Activated CD8-positive, alpha-beta T cell treated with anti-CD3 and anti-CD28 coated beads for 36 hours (primary cell): ENCODE results near the gene CKS1B. TPM values are rescaled to one million over a fixed set of nuclear protein-coding genes. Genes with fewer than 3 reads are reported as not detected.

Experiments
- ATAC-seq: fragments of 200-7000 bp; cut with Tn5 transposase; one replicate; pipeline ENCODE4 v1.10.0; 2021; ENCODE audit warnings: mild to moderate bottlenecking, moderate library complexity
- CTCF ChIA-PET: fragments of 350-600 bp; sonication (Branson Sonifier 250); formaldehyde crosslinking; loops from one replicate; lab custom pipeline; 2021; ENCODE audit warnings: antibody characterized with exemption; lab: Charles Lee
- POLR2A ChIA-PET: fragments of 350-600 bp; sonication (Branson Sonifier 250); formaldehyde crosslinking; loops from one replicate; lab custom pipeline; 2021; ENCODE audit warnings: antibody characterized with exemption; lab: Charles Lee
- DNase-seq: peaks from one replicate; pipeline ENCODE4 v3.0.0-alpha.2; 2020
- H3K27ac Mint-ChIP-seq: one replicate; pipeline ENCODE4 v1.8.0; 2021; ENCODE audit warnings: mild to moderate bottlenecking, mixed read lengths
- H3K27me3 Mint-ChIP-seq: one replicate; pipeline ENCODE4 v1.8.0; 2021; ENCODE audit warnings: mixed read lengths
- H3K36me3 Mint-ChIP-seq: one replicate; pipeline ENCODE4 v1.8.0; 2021; ENCODE audit warnings: low read depth, mixed read lengths
- H3K4me1 Mint-ChIP-seq: one replicate; pipeline ENCODE4 v1.8.0; 2021; ENCODE audit warnings: low read depth, mixed read lengths
- H3K4me3 Mint-ChIP-seq: one replicate; pipeline ENCODE4 v1.8.0; 2021; ENCODE audit warnings: mild to moderate bottlenecking, moderate library complexity, mixed read lengths
- H3K9me3 Mint-ChIP-seq: one replicate; pipeline ENCODE4 v1.8.0; 2021; ENCODE audit warnings: mixed read lengths
- intact Hi-C: fragments of 100-400 bp; cut with micrococcal nuclease; formaldehyde crosslinking; loops from one replicate; pipeline ENCODE4 v1.10.0; 2022
- total RNA-seq, 2 experiments: library from RNA; stranded (reverse); gene quantifications; one replicate each; pipeline ENCODE4 v1.2.3, GENCODE V29; 2021
- TF ChIP-seq, protein P1 (sequence below): fragments of 200-600 bp; IDR thresholded peaks from one replicate; pipeline ENCODE4 v1.8.0; 2022; ENCODE audit warnings: antibody characterized with exemption, mild to moderate bottlenecking

Gene CKS1B
- total RNA-seq, 2 experiments from 2014 or later, result 172 to 173 TPM

DNA sequence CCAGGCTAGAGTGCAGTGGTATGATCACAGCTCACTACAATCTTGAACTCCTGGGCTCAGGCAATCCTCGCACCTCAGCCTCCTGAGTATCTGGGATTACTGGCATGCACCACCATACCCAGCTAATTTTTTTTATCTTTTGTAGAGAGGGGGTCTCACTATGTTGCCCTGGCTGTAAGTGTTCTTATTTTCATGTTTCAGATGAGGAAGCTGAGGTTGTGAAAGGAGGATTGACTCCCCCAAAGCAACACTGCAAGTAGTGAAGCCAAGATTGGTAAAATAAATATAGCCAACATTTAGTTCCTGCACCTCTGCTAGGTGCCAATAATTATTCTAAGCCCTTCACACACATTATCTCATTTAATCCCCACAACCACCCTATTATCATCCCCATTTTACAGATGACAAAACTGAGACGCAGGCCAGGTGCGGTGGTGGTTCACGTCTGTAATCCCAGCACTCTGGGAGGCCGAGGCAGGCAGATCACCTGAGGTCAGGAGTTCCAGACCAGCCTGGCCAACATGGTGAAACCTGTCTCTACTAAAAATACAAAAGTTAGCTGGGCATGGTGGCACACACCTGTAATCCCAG is 40.0 kb upstream of the CKS1B start:
- Mint-ChIP-seq H3K4me3 (no peak overlapping the region), H3K27me3 (no peaks in the 10 kb centered on the region), H3K4me1 (peaks cover 31% of the 10 kb centered on the region), H3K36me3 (peaks cover 9% of the 10 kb centered on the region), H3K9me3 (no peaks in the 10 kb centered on the region), H3K27ac (no peak overlapping the region)
- ChIA-PET POLR2A (interaction anchor here (0.5 kb wide), 1 partner anchor 201 kb away, joined by 3 read pairs; no protein-coding TSS in a partner anchor), CTCF (interaction anchor here (0.6 to 1.8 kb wide), 3 partner anchors 10 to 89 kb away, joined by 3 to 4 read pairs (median 3); no protein-coding TSS in a partner anchor)
- ATAC-seq (no peak), DNase-seq (no peak)
- intact Hi-C loops, result no loop called here
- TF ChIP-seq, protein P1, sequence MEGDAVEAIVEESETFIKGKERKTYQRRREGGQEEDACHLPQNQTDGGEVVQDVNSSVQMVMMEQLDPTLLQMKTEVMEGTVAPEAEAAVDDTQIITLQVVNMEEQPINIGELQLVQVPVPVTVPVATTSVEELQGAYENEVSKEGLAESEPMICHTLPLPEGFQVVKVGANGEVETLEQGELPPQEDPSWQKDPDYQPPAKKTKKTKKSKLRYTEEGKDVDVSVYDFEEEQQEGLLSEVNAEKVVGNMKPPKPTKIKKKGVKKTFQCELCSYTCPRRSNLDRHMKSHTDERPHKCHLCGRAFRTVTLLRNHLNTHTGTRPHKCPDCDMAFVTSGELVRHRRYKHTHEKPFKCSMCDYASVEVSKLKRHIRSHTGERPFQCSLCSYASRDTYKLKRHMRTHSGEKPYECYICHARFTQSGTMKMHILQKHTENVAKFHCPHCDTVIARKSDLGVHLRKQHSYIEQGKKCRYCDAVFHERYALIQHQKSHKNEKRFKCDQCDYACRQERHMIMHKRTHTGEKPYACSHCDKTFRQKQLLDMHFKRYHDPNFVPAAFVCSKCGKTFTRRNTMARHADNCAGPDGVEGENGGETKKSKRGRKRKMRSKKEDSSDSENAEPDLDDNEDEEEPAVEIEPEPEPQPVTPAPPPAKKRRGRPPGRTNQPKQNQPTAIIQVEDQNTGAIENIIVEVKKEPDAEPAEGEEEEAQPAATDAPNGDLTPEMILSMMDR, result no peak

- no peaks in the 10 kb centered on the region for H3K27me3 Mint-ChIP-seq
- no peaks in the 10 kb centered on the region for H3K9me3 Mint-ChIP-seq
- CTCF ChIA-PET, result interaction anchor here (0.6 to 5.8 kb wide), 22 partner anchors 9 to 376 kb away, joined by 3 to 49 read pairs (median 4); partner anchors contain the start of genes ADAM15, CHRNB2, KRTCAP2 and PBXIP1
- H3K36me3 Mint-ChIP-seq, result peaks cover 4% of the 10 kb centered on the region
- POLR2A ChIA-PET, result interaction anchor here (0.7 to 2.2 kb wide), 20 partner anchors 9 to 455 kb away, joined by 3 to 8 read pairs (median 4); partner anchors contain the start of genes FLAD1, PBXIP1 and PYGO2
- H3K4me1 Mint-ChIP-seq, result peaks cover 42% of the 10 kb centered on the region
- ATAC-seq, result no peak
- peak overlapping the region; percentile 88 for H3K4me3 Mint-ChIP-seq
- intact Hi-C loops, result no loop called here
- TF ChIP-seq, protein P1, result no peak
- DNase-seq, result no peak
- peak overlapping the region; percentile 98 for H3K27ac Mint-ChIP-seq
Measured at GRCh38 chr1:154935749-154936554, 38.5 kb upstream of the CKS1B start.

DNA sequence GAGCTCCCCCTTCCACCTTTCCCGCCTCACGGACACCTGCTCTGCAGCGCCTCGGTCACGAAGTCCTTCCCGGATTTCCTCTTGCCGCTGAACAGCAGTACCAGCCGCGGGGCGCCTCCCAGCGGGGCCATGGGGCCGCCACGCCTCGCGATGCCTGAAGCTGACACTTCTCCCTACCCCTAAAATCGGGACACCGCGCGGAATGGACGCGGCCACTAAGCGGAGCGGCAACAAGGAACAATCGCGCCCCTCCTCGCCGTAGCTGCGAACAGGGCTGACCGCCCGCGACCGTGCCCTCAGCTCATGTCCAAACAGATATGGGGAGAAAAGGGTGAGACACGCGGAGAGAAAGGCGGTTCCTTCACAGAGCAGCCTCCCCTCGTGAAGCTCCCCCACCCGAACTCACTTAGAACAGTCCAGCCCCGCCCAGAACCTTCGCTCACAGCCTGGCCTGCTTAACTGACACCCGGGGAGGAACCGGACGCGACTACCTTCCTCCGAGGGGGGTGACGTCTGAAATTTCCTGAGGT is 37.9 kb upstream of the CKS1B start, which contains the start of gene PMVK:
Gene PMVK, minus strand, starts transcription at position 165 of the 530 bp plus-strand sequence. Its CDS starts 34 bp downstream, at position 131.
- peak within 1 kb of the TSS; percentile 88 for H3K4me3 Mint-ChIP-seq
- POLR2A ChIA-PET, result interaction anchor here (0.7 to 2.2 kb wide), 21 partner anchors 8 to 456 kb away, joined by 3 to 8 read pairs (median 4); partner anchors contain the start of genes FLAD1, PBXIP1 and PYGO2

GRCh38 chr1:154937085-154937987 is 37.1 kb upstream of the CKS1B start:
- ATAC-seq (peak; percentile 80), DNase-seq (peak; percentile 94)
- TF ChIP-seq, protein P1, result no peak
- Mint-ChIP-seq H3K27me3 (no peaks in the 10 kb centered on the region), H3K4me1 (peaks cover 55% of the 10 kb centered on the region), H3K4me3 (peak overlapping the region; percentile 88), H3K27ac (peak overlapping the region; percentile 98), H3K36me3 (peaks cover 4% of the 10 kb centered on the region), H3K9me3 (no peaks in the 10 kb centered on the region)
- ChIA-PET POLR2A (interaction anchor here (1.0 to 2.2 kb wide), 14 partner anchors 8 to 456 kb away, joined by 3 to 8 read pairs (median 4); partner anchors contain the start of genes FLAD1, PBXIP1 and PYGO2), CTCF (interaction anchor here (0.8 to 5.8 kb wide), 18 partner anchors 16 to 378 kb away, joined by 3 to 49 read pairs (median 4); partner anchors contain the start of genes ADAM15, PBXIP1, PYGO2 and SHC1)
- intact Hi-C loops, result no loop called here

More for the DNA sequence above, 37.9 kb upstream of the CKS1B start, which contains the start of gene PMVK:
- TF ChIP-seq, protein P1, result no peak
- ATAC-seq, result peak; percentile 90
- intact Hi-C loops, result no loop called here
- Mint-ChIP-seq H3K27me3 (no peaks in the 10 kb centered on the region), H3K4me1 (peaks cover 49% of the 10 kb centered on the region), H3K36me3 (peaks cover 4% of the 10 kb centered on the region), H3K27ac (peak within 1 kb of the TSS; percentile 98), H3K9me3 (no peaks in the 10 kb centered on the region)
- DNase-seq, result peak; percentile 97
- CTCF ChIA-PET, result interaction anchor here (0.6 to 5.8 kb wide), 20 partner anchors 17 to 376 kb away, joined by 3 to 49 read pairs (median 4); partner anchors contain the start of genes ADAM15, CHRNB2, KRTCAP2 and PBXIP1
